Transverse colon (tissue), 3 donors: ENCODE measurements around the gene AJAP1.

Experiments
- EP300 ChIP-seq: sonication (generic); formaldehyde crosslinking; IDR thresholded peaks from one replicate; pipeline ENCODE4 v1.6.1; 2017; ENCODE audit warnings: antibody characterized with exemption, low read depth
- POLR2A ChIP-seq: fragments of 450-650 bp; IDR thresholded peaks from one replicate; pipeline ENCODE4 v1.6.1; 2016; ENCODE audit warnings: antibody characterized with exemption, mild to moderate bottlenecking, moderate library complexity
- POLR2AphosphoS5 ChIP-seq, 3 donors: sonication (generic); formaldehyde crosslinking; IDR thresholded peaks; one replicate each; pipeline ENCODE4 v1.6.1; 2016; ENCODE audit warnings: antibody characterized with exemption in 3 of 3

- no peak for TF ChIP-seq POLR2A
- no peak for TF ChIP-seq POLR2AphosphoS5 (IDR thresholded peaks at IDR 0.05)
- TF ChIP-seq EP300 = no peak
These were observed 41.4 kb upstream of the AJAP1 start for GRCh38 chr1:4612991-4613390.
